ENCODE measurements around the gene TMEM178A.
"Not testable (repeated sequence)": the region's sequence is repeated elsewhere in the genome, so short reads cannot be mapped to it uniquely, and the experiment has no call there.

TMEM178A gene

DNA sequence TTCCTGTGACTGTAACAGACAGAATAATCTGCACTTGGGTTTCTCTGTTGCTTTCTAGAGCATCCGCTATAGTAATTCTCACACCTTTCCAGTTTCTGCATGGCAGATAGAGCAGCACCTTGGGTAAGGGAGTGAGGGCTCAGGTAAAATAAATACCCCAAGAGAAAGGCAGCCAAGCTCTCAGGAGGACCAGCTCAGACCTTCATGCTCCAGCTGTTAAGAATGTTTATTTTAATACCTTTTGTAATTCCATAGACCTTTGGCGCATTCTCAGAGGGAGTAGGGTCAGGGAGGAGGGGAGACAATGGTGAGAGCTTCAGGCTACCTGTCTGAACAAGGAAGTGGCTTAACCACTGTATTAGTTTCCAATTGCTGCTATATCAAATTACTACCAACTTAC is 16.2 kb upstream of the TMEM178A start:
- no peak for DNase-seq

DNA sequence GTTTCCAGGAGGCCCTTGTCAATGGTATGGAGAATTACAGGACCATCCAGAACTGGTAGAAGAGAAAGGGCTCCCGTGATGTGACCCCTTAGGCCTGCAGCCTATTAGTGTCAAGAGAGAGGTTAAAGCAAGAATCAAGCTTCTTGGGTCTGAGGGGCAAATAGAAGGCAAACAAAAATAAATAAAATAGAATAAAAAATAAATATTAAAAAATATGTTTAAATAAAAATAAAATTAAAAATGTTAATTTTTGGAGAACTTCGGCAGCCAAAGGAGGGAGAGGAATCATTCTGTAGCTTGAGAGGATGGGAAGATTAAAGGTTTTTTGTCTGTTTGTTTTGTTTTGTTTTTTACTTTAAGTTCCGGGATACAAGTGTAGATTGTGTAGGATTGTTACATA is 15.2 kb upstream of the TMEM178A start:
- no peak for DNase-seq

- not testable (repeated sequence) for DNase-seq
Measured at GRCh38 chr2:39656215-39656614, 9.5 kb upstream of the TMEM178A start.

- no peak for DNase-seq
Measured at GRCh38 chr2:39657287-39657937, 8.3 kb upstream of the TMEM178A start.

DNA sequence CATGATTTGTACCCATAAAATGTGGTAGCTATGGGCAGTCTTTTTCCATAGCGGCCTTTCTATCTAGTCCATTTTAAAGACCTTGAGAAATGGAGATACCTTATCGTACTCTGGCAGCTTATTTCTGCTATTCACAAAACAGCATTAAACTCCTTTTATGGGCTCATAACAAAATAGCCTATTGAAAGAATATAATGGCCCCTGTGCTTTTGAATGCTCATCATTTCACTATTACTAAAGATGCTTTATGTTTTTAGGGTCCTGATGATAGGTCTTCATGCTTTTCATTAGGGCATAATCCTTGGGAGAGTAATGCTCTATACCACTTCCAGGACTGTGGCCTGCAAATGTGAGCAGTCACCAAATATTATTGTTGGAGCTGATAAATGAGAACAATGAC is 7.3 kb upstream of the TMEM178A start:
- DNase-seq, result no peak

DNA sequence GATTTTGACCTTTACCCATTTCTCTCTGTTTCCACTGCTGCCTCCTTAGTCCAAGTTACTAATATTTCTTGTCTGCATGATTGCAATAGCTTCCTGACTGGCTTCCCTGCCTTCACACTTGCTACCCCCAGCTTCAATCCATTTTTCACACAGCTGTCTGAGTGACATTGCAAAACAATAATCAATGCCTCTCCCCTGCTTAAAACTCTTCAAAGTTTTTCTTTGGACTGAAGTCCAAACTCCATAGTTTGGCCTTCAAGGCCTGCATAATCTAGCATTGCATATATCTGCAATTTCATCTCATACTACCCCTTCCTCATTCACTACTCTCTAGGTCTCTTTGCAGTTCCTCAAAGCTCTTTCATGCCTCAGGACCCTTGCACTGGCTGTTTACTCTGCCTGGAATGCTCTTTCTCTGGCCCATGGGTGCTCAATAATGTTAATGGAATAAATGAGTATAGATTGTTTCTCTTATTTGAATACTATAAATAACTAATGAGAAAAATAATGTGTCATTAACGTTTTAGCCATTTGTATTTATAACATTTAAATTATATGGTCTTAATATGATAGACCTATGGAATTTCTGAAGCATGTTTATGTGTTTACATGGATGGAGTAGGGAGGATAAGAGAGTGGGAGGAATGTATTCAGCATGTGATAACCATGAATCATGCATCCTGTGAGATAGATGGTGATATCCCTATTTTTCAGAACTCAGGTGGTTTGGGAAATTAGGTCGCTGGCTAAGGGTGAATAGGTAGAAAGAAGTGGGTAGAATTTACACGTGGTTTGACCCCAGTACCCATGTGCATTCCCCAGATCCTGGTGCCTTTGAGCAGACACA is 5.7 kb upstream of the TMEM178A start:
- DNase-seq, result no peak

GRCh38 chr2:39660612-39661236 is 5.0 kb upstream of the TMEM178A start:
- no peak for DNase-seq

- DNase-seq, result no peak
Measured at GRCh38 chr2:39661826-39662225, 3.9 kb upstream of the TMEM178A start.

- no peak for DNase-seq
Measured at GRCh38 chr2:39663187-39663930, 2.4 kb upstream of the TMEM178A start.

DNA sequence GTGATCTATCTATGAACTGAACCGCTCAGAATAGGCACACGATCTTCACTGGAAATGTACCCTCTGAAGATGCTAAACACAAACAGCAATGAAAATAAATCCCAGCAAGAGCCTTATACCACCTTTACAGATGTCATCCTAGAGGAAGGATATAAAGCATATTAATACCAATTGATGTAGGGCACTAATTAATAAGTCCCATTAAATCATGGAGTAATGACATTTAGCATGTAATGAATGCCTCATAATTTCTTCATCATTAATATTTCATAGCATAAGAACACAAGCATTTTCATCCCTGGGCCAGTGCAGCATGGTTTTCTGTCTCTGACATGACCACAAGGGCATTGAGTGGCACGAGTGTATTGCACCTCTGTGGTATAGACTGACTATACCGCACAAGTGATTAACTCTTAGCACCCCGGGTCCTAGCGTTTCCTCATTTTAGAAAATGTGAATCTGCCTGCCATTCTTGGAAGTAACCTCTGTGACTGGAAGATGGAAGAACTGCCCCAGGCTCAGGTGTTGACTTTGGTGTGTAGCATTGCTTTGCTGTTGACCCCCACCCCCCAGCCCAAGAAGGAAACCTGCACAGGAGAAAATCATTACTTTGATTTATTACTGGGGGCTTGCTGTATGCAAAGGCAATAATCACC is 1.4 kb upstream of the TMEM178A start:
- DNase-seq, result no peak

DNA sequence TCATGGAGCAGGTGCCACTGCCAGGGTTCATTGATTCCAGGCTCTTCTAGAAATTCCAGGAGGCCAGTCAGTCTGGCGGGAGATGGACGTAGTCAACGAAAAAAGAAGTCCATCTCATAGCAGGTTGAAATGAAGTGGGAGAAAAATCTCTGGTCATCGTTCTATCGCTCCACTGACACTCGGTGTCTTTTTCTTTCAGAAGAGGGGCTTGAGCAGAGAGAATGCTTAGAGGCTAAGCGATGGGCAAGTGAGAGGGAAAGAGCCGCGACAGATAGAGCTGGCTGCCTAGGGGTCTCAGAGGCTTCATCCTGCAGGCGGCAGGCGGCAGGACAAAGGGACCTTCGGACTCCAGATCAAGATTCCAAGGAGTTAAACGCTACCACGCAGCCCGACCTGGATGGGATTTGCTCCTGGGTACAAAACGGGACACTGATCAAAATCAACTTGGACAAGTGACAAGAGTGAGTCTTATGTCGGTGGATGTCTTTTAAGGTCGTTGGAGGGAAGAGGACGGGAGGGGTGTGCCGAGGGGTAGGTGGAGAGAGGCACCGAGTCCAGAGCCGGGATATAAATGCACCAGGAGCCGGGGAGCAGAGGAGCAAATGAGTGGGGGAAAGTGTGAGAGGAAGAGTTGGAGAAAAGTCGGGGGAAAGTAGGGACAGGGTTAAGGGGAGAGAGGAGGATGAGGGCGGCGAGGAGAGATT is 677 bp upstream of the TMEM178A start:
- DNase-seq, result no peak

GRCh38 chr2:39666491-39667101 is 879 bp downstream of the TMEM178A start:
- DNase-seq, result no peak

DNA sequence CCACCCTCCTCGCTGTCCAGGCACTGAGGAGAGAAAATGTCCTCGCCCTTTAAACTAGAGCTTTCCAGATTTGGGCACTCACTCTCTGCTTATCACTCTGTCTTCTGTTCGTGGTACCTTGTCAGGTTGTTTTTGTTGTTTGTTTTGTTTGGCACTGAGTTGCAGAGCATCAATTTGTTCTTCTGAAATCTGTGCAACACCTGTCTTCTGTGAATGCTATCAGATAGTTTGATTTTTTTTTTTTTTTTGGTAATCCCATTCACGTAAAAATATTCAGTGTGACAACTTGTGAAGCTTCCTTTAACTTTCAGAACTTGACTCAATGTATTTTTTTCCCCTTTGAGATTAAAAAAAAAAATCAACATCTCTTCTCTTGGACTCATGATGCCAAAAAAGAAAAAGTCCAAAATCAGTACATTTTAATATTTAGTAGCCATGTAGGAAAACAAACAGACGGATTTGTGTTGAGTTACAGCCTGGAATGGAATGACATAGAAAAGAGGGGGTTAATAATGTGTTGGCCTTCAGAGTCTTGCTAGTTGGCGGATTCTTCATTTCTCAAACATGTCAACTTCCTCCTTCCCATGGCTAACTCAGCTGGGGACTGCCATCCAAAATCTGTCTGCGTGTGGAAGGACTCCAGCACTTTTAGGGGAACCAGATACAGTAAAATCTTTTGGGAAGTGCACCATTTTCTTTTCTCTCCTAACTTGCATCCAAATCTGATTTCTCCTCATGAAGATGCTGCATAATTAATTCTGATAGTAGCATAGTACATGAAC is 1.6 kb downstream of the TMEM178A start:
- DNase-seq, result no peak

DNA sequence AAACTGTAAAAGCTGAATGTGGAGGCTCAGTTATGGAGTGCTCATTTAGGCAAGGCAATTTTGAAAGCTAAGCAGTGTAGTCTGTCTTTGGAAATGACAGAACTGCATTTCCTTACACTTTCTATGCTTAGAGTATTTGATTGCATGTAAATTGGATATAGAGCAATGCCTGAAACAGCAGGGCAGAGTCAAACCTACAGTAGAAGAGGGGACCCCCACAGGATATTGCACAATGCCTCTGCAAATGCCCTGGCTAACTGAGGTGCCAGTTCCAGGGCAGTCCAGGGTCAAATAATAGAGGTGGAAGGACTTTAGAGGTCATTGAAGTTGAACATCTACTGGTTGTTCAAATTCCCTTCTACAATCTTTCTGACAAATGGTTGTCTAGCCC is 2.2 kb downstream of the TMEM178A start:
- no peak for DNase-seq

DNA sequence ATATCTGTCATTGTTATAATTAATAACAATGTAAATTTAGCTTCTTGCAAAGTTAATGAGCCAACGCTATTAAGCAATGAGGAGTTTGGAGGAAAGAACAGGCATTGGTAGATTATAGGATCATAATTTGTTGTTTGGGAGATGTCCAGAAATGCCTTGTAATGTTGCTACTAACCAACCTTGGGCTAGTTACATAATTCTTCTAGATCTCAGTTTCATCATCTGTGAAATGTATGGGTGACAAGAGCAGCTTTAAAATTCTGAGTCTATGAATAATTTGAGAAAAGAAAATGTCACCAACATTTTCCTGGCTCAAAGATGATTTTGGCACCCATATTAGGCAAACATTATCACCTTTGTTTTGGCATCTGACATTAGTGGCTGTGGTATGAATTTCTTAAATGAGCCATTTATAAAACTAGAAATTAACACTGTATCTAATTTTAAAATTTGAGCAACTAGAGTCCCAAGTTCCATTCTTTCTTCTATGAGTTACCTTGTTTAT is 2.9 kb downstream of the TMEM178A start:
- DNase-seq, result no peak

DNA sequence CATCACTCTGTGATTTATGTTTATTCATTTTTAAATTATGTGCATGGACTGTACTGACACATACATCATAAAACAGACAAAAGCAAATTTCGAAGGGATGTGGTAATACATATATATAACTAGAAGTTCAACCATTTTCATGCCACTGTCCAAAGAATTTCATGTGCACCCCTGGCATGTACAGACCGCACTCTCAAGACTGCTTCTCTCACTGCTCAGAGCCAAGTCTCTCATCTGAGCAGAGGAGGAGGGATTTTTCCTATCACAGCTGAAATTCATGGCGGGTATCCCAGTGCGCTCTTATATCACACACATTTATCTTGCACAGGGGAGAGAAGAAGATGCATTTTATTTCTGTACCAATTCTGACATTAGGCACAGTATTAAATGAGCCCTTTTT is 5.9 kb downstream of the TMEM178A start:
- no peak for DNase-seq

- no peak for DNase-seq
Measured at GRCh38 chr2:39673018-39673417, 7.3 kb downstream of the TMEM178A start.

- DNase-seq, result no peak
Measured at GRCh38 chr2:39676342-39676741, 10.6 kb downstream of the TMEM178A start.

GRCh38 chr2:39678170-39678569 is 12.5 kb downstream of the TMEM178A start:
- DNase-seq, result no peak

GRCh38 chr2:39679805-39680204 is 14.1 kb downstream of the TMEM178A start:
- no peak for DNase-seq

All from GF-D8 (cell line).